Measurements from ENCODE around the gene FAM200A. TPM values are rescaled to one million over a fixed set of nuclear protein-coding genes. Genes with fewer than 3 reads are reported as not detected.
"Not testable (repeated sequence)": the region's sequence is repeated elsewhere in the genome, so short reads cannot be mapped to it uniquely, and the experiment has no call there.

Gene FAM200A
- total RNA-seq, 2 experiments from 2014 or later = 5.0 to 5.1 TPM

- H3K9me3 Mint-ChIP-seq = no peaks in the 10 kb centered on the region
- no peak overlapping the region for H3K4me3 Mint-ChIP-seq
- no peaks in the 10 kb centered on the region for H3K27me3 Mint-ChIP-seq
- no peak for DNase-seq
- peaks cover 59% of the 10 kb centered on the region for H3K36me3 Mint-ChIP-seq (ENCODE audit: low read depth)
- ChIA-PET POLR2A (no interaction called here), CTCF (no interaction called here)
- H3K27ac Mint-ChIP-seq = no peak overlapping the region
- peaks cover 38% of the 10 kb centered on the region for H3K4me1 Mint-ChIP-seq
Measured at GRCh38 chr7:99554939-99555338, 3.0 kb upstream of the FAM200A start.

DNA sequence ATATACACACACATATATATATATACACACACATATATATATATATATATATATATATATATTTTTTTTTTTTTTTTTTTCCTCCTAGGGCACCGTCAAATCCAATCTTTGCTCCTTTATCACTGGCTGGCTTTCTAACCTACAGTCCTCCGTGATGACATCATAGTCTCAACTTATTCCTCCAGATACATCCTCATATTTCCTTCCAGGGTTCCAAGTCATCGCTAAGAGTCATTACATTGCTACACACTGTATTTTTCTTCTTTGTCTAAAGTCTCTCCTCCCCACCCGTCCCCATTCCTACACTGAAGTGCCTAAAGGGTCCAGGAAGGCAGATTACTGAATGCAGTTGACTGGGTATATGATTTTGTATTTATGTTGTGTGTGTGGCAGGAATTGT lies 1.1 kb upstream of the FAM200A start:
- CTCF ChIA-PET = no interaction called here
- H3K36me3 Mint-ChIP-seq (ENCODE audit: low read depth) = peaks cover 58% of the 10 kb centered on the region
- H3K4me3 Mint-ChIP-seq = peak overlapping the region; percentile 1

GRCh38 chr7:99551334-99551733 lies 580 bp downstream of the FAM200A start:
- H3K27ac Mint-ChIP-seq = peak overlapping the region; percentile 48
- H3K27me3 Mint-ChIP-seq = no peaks in the 10 kb centered on the region
- ChIA-PET POLR2A (interaction anchor here (1.2 to 1.3 kb wide), 4 partner anchors 47 to 143 kb away, joined by 5 to 25 read pairs (median 10); partner anchors contain the start of genes BUD31, PDAP1, ZKSCAN5 and ZNF394), CTCF (interaction anchor here (0.6 kb wide), 1 partner anchor 65 kb away, joined by 3 read pairs; the partner anchor contains the start of gene ZSCAN25)
- no peak for DNase-seq
- H3K4me3 Mint-ChIP-seq = peak overlapping the region; percentile 79
- peaks cover 26% of the 10 kb centered on the region for H3K4me1 Mint-ChIP-seq
- H3K9me3 Mint-ChIP-seq = peaks cover 11% of the 10 kb centered on the region
- peaks cover 50% of the 10 kb centered on the region for H3K36me3 Mint-ChIP-seq (ENCODE audit: low read depth)

More for the DNA sequence above, 1.1 kb upstream of the FAM200A start:
- Mint-ChIP-seq H3K27ac (no peak overlapping the region), H3K4me1 (peaks cover 37% of the 10 kb centered on the region), H3K27me3 (no peaks in the 10 kb centered on the region), H3K9me3 (peaks cover 4% of the 10 kb centered on the region)
- no peak for DNase-seq
- POLR2A ChIA-PET = interaction anchor here (1.1 kb wide), 1 partner anchor 54 kb away, joined by 3 read pairs; no protein-coding TSS in a partner anchor

DNA sequence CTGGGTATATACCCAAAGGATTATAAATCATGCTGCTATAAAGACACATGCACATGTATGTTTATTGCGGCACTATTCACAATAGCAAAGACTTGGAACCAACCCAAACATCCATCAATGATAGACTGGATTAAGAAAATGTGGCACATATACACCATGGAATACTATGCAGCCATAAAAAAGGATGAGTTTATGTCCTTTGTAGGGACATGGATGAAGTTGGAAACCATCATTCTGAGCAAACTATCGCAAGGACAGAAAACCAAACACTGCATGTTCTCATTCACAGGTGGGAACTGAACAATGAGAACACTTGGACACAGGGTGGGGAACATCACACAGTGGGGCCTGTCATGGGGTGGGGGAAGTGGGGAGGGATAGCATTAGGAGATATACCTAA lies 2.4 kb downstream of the FAM200A start:
- DNase-seq, H3K27ac Mint-ChIP-seq, H3K27me3 Mint-ChIP-seq, POLR2A ChIA-PET, CTCF ChIA-PET, H3K4me3 Mint-ChIP-seq: not testable (repeated sequence)
- peaks cover 20% of the 10 kb centered on the region for H3K4me1 Mint-ChIP-seq
- peaks cover 13% of the 10 kb centered on the region for H3K9me3 Mint-ChIP-seq
- H3K36me3 Mint-ChIP-seq (ENCODE audit: low read depth) = peaks cover 43% of the 10 kb centered on the region

DNA sequence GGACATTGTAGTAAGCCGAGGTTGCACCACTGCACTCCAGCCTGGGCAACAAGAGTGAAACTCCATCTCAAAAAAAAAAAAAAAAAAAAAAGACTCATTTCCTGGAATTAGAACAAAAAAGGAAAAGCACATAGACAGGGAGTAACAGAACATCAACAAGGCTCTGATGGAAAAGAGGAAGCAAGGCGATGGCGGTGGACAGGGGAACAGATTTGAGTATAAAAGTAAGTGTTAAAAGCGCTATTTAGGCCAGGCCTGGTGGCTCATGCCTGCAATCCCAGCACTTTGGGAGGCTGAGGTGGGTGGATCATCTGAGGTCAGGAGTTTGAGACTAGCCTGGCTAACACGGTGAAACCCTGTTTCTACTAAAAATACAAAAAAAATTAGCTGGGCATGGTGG lies 6.6 kb downstream of the FAM200A start:
- H3K4me3 Mint-ChIP-seq, DNase-seq, H3K27me3 Mint-ChIP-seq, H3K27ac Mint-ChIP-seq, H3K4me1 Mint-ChIP-seq, CTCF ChIA-PET: not testable (repeated sequence)
- peaks cover 43% of the 10 kb centered on the region for H3K36me3 Mint-ChIP-seq (ENCODE audit: low read depth)
- POLR2A ChIA-PET = interaction anchor here (1.5 kb wide), 1 partner anchor 12 kb away, joined by 3 read pairs; no protein-coding TSS in a partner anchor
- H3K9me3 Mint-ChIP-seq = peaks cover 35% of the 10 kb centered on the region

DNA sequence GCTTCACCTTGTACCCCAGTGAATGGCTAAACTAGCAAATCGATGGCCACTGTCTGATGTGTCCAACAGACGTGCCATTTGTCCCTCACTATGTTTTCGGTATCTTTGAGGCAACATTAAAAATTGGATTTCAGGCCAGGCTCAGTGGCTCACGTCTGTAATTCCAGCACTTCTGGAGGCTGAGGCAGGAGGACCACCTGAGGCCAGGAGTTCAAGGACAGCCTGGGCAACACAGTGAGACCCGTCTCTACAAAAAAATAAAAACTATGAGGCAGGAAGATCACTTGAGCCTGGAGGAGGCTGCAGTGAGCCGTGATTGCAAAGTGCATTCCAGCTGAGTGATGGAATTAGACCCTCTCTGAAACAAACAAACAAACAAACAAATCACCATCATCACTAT lies 8.0 kb downstream of the FAM200A start:
- no peaks in the 10 kb centered on the region for H3K27me3 Mint-ChIP-seq
- no peaks in the 10 kb centered on the region for H3K4me1 Mint-ChIP-seq
- no peak overlapping the region for H3K27ac Mint-ChIP-seq
- H3K4me3 Mint-ChIP-seq = no peak overlapping the region
- DNase-seq = no peak
- peaks cover 39% of the 10 kb centered on the region for H3K9me3 Mint-ChIP-seq
- ChIA-PET POLR2A (no interaction called here), CTCF (no interaction called here)
- H3K36me3 Mint-ChIP-seq (ENCODE audit: low read depth) = peaks cover 41% of the 10 kb centered on the region

DNA sequence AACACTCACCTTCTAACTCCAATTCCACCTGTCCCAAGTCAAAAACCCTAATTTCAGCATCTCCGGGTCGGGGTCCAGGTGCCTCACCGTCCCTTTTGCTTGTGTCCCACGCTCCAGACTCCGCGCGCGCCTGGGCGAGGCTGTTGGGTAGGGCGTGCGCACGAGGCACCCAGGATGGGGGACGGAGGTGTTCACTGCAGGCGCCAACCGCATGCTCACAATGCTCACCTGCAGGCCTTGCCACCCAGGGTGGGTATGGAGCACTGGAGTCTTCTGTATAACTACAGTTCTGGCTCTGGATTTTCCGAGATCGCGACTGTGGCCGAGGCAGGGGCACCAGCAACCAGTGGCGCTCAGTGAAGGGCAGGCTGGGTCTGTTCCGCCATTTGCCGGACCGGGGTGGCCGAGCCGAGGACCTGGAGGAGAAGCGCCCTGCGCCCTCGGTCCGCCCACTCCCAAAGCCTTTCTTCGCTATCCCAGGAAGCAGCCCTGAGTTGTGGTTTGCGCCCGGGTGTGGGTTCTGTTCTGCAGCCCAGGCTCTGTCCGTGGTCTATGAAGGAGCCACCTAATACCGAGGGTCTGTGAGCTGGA lies 8.7 kb downstream of the FAM200A start:
- POLR2A ChIA-PET = no interaction called here
- Mint-ChIP-seq H3K36me3 (ENCODE audit: low read depth) (peaks cover 41% of the 10 kb centered on the region), H3K27ac (no peak overlapping the region), H3K4me1 (no peaks in the 10 kb centered on the region), H3K4me3 (no peak overlapping the region), H3K27me3 (peaks cover 1% of the 10 kb centered on the region), H3K9me3 (peaks cover 42% of the 10 kb centered on the region)
- CTCF ChIA-PET = no interaction called here
- no peak for DNase-seq

DNA sequence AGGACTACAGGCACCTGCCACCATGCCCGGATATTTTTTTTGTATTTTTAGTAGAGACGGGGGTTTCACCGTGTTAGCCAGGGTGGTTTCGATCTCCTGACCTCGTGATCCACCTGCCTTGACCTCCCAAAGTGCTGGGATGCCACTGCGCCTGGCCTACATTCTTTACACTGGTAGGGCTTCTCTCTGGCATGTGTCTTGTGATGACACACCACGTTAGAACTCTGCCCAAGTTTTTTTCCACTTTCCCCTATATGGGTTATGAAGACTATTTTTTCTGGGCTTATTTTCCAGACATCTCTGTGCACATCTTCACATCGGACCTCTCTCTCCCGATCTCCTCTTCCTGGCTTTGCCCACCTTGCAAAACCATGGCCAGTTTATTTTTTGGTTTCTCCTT lies 10.7 kb downstream of the FAM200A start:
- DNase-seq = no peak
- no peaks in the 10 kb centered on the region for H3K4me1 Mint-ChIP-seq
- no peak overlapping the region for H3K4me3 Mint-ChIP-seq
- peaks cover 36% of the 10 kb centered on the region for H3K36me3 Mint-ChIP-seq (ENCODE audit: low read depth)
- H3K9me3 Mint-ChIP-seq = peaks cover 49% of the 10 kb centered on the region
- peaks cover 1% of the 10 kb centered on the region for H3K27me3 Mint-ChIP-seq
- CTCF ChIA-PET = no interaction called here
- no peak overlapping the region for H3K27ac Mint-ChIP-seq
- POLR2A ChIA-PET = interaction anchor here (1.2 kb wide), 1 partner anchor 16 kb away, joined by 5 read pairs; the partner anchor contains the start of gene ZNF655

GRCh38 chr7:99540542-99540941 lies 11.4 kb downstream of the FAM200A start:
- Mint-ChIP-seq H3K27me3 (peaks cover 1% of the 10 kb centered on the region), H3K4me1 (no peaks in the 10 kb centered on the region), H3K4me3 (no peak overlapping the region), H3K27ac (no peak overlapping the region), H3K36me3 (ENCODE audit: low read depth) (peaks cover 36% of the 10 kb centered on the region), H3K9me3 (peaks cover 49% of the 10 kb centered on the region)
- POLR2A ChIA-PET = interaction anchor here (1.0 to 1.2 kb wide), 2 partner anchors 16 to 17 kb away, joined by 3 to 5 read pairs; partner anchors contain the start of gene ZNF655
- DNase-seq = no peak
- CTCF ChIA-PET = interaction anchor here (0.7 kb wide), 1 partner anchor 451 kb away, joined by 4 read pairs; no protein-coding TSS in a partner anchor

- DNase-seq = no peak
- Mint-ChIP-seq H3K4me3 (no peak overlapping the region), H3K9me3 (peaks cover 50% of the 10 kb centered on the region), H3K36me3 (ENCODE audit: low read depth) (peaks cover 37% of the 10 kb centered on the region), H3K27ac (no peak overlapping the region), H3K4me1 (no peaks in the 10 kb centered on the region), H3K27me3 (peaks cover 1% of the 10 kb centered on the region)
- POLR2A ChIA-PET = no interaction called here
- CTCF ChIA-PET = no interaction called here
Measured at GRCh38 chr7:99539213-99539811, 12.6 kb downstream of the FAM200A start.

- DNase-seq = no peak
- Mint-ChIP-seq H3K36me3 (ENCODE audit: low read depth) (peaks cover 51% of the 10 kb centered on the region), H3K4me1 (no peaks in the 10 kb centered on the region), H3K9me3 (peaks cover 62% of the 10 kb centered on the region), H3K27me3 (peaks cover 1% of the 10 kb centered on the region), H3K27ac (no peak overlapping the region), H3K4me3 (no peak overlapping the region)
- CTCF ChIA-PET = no interaction called here
- POLR2A ChIA-PET = no interaction called here
Measured at GRCh38 chr7:99535667-99536066, 16.2 kb downstream of the FAM200A start.

DNA sequence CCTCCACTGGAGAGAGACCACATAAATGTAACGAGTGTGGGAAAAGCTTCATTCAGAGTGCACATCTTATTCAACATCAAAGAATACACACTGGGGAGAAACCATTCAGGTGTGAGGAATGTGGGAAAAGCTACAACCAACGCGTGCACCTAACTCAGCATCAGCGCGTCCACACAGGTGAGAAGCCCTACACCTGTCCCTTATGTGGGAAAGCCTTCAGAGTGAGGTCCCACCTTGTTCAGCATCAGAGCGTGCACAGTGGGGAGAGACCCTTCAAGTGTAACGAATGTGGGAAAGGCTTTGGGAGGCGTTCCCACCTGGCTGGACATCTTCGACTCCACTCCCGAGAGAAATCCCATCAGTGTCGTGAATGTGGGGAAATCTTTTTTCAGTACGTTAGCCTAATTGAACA lies 20.6 kb downstream of the FAM200A start:
- POLR2A ChIA-PET = no interaction called here
- Mint-ChIP-seq H3K4me3 (no peak overlapping the region), H3K9me3 (peaks cover 53% of the 10 kb centered on the region), H3K27me3 (no peaks in the 10 kb centered on the region), H3K27ac (no peak overlapping the region), H3K36me3 (ENCODE audit: low read depth) (peaks cover 79% of the 10 kb centered on the region), H3K4me1 (no peaks in the 10 kb centered on the region)
- CTCF ChIA-PET = no interaction called here
- no peak for DNase-seq

GRCh38 chr7:99525713-99526440 lies 26.0 kb downstream of the FAM200A start:
- DNase-seq = no peak
- CTCF ChIA-PET = interaction anchor here (1.0 kb wide), 1 partner anchor 466 kb away, joined by 3 read pairs; no protein-coding TSS in a partner anchor
- Mint-ChIP-seq H3K27ac (no peak overlapping the region), H3K4me1 (no peaks in the 10 kb centered on the region), H3K4me3 (no peak overlapping the region), H3K9me3 (peaks cover 22% of the 10 kb centered on the region), H3K36me3 (ENCODE audit: low read depth) (peaks cover 81% of the 10 kb centered on the region), H3K27me3 (no peaks in the 10 kb centered on the region)
- POLR2A ChIA-PET = no interaction called here
